ENCODE results near the gene MRPS18C.
"Not testable (repeated sequence)": the region's sequence is repeated elsewhere in the genome, so short reads cannot be mapped to it uniquely, and the experiment has no call there.

The MRPS18C gene

DNA sequence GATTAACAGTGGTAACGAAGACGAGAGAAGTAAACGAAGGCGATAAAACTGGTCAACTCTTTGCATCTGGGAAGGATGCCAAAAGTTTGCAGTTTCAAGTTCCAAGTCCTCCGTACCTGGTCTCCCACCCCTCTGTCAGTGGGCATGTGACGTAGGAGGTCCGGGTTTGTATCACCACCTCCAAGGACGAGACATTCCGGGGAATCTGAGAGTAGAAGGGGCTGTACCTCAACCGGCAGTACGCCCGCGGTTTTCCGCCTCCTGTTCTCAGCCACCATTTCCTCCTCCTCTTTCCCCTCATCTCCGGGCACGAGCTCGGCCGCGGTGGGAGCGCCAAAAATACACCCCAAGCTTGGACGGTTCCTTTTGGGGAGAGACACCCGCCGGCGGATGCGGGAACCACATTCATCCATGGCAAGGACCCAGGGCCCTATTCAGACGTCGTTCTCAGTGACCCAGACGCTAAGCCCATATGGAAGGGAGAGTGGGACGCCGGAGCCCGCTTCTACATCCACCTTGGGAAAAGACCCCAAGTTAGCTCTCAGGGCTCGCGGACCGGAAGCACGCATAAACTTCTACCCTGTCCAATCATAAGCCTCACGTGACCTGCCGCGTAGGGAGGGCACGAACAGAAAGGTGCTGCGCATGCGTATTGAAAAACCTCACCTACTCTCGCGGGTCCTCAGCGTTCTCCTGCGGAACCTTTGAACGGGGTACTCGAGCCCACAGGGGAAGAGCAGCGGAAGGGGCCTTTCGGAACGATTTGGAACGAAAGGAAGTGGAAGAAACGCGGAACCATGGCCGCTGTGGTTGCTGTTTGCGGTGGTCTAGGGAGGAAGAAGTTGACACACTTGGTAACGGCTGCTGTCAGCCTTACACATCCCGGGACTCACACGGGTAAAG is at the start of gene MRPS18C, which contains the start of gene HELQ:
MRPS18C (plus strand) TSS at position 778 of the 903 bp plus-strand sequence; CDS start at position 798, 20 bp downstream.
HELQ (minus strand) TSS at position 543 of the 903 bp plus-strand sequence; CDS start at position 413, 130 bp downstream.
- DNase-seq: peak; percentile 99

DNA sequence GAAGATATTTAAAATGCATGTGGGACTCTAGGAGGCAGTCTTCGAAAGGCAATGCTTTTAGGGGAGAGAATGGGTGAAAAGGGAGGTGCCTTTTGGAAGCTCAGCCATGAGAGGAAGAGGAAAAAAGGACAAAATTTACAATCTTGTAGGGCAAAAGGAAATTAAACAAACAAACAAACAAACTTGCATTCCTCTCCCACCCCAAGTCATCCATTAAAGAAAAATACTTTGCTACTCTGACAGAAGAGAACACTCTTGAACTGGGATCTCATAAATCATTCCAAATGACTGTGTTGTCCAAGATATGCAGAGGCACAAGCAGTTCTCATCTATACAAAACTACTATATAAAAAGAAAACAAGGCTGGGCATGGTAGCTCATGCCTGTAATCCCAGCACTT is 47.0 kb upstream of the MRPS18C start:
- no peak for DNase-seq

DNA sequence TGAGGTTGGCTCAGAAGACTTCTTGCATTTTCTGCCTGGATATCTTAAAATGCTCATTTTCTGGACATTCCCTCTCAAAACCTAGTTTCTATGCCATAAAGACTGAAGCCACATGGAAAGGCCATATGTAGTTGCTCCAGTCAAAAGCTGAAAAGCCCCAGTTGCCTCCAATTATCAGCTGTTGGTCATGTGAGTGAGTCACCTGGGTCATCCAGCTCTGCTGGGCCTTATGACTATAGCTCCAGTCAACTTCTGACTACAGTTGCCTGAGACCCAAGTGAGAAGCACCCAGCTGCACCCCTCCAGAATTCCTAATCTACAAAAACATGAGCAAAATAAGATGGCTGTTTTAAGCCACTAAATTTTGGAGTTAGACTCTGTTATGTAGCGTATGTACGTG is 42.2 kb upstream of the MRPS18C start:
- DNase-seq: no peak

DNA sequence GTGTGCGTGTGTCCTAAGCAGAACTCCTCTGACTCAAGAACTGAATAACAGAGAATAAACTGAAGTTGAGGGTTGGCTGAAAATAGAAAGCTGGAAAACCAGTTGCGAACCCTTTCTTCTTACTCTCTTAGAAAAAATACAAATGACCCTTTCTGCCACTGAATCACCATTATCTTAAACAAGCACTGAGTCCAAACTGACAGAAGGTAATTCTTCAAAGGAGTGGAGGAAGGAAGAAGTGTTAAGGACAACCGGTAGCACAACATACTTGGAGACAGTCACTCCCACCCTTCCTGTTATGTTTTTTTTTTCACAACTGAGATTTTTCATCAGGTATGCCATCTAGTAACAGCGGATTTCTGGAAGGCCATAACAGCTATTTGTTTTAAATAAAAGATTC is 38.3 kb upstream of the MRPS18C start:
- no peak for DNase-seq

DNA sequence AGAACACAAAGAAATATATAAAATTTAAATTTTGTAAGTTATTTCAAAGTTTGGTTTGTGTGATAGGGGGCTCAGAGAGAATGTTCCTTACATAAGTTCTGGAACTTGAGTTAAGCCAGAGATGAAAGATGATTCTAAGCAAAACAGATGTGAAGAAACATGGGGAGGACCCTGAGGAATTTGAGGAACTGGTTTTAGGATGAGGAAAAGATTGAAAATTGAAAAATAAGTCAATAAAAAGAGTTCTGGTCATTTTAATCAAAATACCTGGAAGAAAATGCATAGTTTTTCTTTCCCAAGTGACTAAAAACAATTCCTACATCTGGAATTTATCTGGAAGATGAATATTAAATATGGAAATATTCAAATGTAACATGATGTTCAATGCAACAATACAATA is 37.6 kb upstream of the MRPS18C start:
- no peak for DNase-seq

DNA sequence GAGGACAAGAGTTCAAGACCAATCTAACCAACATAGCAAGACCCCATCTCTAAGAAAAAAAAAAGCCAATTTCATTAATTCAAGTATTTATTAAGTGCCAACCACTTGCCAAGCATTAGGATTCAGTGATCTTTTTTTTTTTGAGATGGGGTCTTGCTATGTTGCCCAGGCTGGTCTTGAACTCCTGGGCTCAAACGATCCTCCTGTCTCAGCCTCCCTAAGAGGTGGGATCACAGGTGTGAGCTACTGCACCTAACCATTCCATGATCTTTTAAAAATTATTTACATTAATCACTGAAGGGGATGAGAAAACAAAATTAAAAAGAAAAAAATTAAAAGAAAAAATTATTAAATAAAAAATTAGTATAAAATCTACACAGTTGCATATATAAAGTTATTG is 24.7 kb upstream of the MRPS18C start:
- no peak for DNase-seq

DNA sequence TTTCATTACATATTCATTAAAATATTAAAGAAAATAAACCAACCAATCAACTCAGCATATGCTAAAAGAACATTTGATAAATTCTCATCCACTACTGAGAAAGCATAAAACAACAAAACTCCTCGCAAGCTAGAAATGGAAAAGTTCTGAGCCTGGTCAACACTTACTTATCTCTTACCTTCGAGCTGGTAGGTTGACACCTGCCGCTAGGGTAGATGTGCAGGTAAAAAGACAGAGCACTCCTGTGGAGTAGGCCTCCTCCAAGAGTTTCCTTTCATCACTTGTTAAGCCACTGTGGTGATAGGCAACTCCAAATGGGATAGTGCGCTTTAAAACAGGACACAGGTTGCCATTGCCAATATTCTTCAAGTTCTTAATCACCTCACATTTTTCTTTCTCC is 19.2 kb upstream of the MRPS18C start:
- no peak for DNase-seq

DNA sequence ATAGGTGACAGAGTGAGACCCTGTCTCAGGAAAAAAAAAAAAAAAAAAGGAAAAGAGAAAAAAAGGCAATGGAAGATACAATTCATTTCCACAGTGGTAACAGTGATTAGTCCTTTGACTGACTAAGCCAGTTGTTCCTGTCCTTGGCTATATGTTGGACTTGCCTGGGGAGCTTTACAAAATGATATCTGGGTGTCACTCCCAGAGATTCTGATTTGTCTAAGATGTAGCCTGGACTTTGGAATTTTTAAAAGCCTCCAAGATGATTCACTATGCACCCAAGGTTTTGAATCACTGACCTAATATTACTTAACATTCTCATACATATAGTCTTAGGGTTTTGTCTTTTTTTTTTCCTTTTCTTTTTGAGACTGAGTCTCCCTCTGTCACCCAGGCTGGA is 17.1 kb upstream of the MRPS18C start:
- no peak for DNase-seq

DNA sequence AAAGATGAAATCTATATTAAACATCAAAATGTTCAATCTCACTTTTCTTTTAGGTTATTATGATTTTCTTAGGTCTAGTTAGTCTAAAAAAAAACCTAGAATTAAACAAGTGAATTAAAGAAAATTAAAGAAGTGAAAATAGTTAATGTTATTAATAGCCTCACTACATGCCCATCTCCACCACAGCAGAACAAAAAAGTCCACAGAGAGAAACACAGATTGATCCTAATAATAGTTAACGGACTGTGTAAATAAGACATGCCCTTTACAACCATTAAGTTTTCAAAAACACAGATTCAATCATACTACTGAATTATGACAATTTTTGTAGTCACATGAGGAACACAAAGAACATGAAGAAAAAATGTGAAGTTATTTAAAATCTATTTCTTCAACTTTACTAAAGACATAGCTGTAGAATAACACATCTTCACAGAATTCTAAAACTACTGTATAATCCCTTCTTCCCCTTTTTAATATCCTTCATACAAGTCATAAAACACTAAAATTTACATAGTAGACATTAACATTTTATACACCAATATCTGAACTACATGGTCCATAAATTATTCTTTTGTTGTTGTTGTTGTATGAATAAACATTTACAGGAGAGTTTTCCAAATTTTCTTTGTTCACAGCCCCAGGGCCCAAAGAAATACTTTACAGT is 15.6 kb upstream of the MRPS18C start:
- no peak for DNase-seq

DNA sequence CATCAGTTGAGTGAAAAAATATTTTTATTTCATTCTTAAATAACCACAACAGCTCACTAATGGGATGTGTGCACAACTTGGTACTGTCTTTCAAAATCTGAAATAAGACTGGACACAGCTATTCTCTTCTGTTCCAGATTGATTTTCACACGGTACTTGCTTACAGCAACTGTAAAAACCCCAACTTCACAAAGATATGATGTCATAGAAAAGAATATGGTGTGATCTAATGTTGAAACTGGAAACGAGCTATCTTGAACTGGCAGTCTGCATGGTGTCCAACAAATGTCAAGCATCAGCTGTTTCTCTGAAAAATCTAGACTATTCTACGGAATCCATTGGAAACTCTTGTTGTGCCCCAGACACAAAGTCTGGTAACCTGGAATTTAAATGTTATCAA is 15.0 kb upstream of the MRPS18C start:
- no peak for DNase-seq

DNA sequence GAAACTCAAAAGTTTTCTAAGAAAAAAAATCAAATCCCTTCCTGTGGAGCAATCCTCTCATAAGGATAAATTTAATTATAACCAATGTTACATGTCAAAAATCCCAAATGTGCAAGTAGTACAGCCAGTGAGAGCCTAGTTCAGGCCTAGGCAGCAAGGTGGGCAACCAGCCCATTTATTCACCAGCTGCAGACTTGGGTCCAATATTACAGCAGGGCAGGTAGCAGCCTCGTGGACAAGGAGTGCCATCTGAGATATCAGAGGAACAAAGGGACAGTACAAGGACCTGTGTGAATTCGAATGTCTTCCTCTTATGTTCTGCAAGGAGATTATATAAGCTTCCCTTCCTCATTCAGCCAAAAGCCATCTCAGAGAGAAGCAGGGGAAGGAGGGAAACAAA is 6.8 kb upstream of the MRPS18C start:
- no peak for DNase-seq

DNA sequence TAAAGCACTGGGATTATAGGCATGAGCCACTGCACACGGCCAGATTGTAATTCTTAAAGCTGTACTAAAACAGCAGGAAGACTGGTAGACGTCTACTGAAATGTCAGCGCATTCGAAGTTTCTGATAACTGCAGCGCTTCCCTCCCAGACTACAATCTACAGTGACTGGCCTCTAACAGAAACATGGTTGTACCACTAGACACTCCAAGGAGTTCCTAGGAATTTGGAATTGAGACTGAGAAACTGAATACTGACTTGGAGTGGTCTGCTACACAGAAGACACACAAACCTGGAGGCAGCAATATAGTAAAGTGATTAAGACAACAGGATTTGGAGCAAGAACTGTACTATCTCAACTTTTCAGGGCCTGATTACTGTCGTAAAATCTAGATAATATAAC is 1.2 kb upstream of the MRPS18C start:
- no peak for DNase-seq

DNA sequence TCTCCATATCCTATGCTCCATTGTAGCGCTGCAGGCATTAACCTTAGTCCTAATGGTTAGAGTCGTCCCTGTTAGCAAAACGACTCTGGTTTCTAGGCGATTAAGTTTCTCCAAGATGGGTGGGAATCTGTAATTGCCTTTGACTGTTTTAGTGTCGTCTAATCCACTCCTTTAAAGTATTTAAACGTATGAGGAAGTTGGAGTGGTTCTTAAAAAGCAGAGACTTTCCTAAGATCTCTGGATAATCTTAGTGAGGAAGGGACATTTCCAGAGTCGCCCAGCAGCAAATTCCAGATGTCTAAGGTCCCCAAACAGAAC is 285 bp downstream of the MRPS18C start:
- no peak for DNase-seq

DNA sequence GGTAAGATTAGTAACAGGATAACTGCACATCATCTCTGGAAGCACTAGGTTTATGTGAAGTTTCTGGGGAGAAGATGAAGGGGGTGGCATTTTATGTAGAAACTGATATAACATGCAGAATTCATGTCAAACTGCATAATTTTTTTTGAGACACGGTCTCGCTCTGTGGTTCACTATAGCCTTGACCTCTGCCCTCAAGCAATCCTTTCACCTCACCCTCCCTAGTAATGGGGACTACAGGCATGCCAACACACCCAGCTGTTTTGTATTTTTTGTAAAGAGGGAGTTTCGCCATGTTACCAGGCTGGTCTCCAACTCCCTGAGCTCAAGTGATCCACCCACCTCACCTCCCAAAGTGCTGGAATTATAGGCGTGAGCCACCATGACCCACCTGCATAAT is 17.6 kb downstream of the MRPS18C start:
- DNase-seq: no peak

DNA sequence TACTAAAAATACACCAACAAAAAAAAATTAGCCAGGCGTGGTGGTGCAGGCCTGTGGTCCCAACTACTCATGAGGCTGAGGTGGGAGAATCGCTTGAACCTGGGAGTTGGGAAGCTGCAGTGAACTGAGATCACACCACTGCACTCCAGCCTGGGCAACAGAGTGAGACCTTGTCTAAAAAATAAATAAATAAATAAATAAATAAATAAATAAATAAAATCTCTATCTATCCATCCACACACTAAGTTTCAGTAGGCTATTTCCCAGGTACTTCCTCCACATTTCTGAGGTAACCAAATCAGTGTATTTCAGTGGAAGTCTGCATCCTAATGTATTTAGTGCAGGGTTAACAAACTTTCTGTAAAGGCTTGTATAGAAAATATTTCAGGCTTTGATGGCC is 18.1 kb downstream of the MRPS18C start:
- no peak for DNase-seq

DNA sequence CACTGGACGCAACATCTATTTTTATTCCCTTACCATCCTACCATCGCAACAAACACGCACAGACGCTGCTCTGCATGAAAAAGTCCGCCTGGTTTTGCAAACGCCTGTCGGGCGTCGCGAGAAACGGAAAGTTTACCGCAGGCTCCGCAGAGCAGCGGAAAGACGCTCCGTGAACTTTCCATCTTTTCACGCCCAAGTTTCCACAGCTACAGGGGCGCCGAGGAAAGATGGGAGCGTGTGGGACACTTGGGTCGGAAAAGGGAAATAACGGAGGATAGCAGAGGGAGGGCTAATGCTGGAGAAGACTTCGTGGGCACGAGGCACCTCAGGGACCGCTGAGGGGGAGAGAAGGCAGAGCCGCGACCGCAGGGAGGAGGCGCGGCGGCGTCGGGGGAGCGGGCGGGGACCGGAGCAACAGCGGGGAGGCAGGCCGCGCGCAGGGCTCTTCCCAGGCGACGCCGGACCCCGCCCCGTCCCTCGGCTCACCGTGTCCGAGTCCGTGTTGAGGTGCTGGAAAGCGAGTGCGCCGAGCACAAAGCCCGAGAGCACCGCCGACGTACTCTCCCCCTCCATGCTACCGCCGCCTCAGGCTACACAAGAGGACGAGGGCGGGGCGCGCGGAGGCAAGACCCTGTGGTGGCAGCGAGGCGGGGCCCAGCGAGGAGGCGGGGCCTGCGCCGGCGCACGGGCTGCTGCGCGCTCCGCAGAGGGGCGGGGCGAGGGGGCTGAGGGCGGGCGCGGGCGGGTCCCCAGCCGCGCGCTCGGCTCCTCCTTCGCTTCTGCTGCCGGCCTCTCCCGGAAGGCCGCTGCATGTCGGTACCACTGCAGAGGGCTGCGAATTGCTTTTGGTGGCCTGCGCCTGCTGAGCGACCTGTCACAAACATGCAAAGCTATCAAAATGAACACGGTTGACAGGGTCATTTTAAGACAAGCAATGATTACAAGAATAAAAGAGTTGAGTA is 28.9 kb downstream of the MRPS18C start, which contains the start of gene ABRAXAS1:
ABRAXAS1 (minus strand) TSS at position 601 of the 962 bp plus-strand sequence; CDS start at position 573, 28 bp downstream.
- DNase-seq: peak; percentile 89

DNA sequence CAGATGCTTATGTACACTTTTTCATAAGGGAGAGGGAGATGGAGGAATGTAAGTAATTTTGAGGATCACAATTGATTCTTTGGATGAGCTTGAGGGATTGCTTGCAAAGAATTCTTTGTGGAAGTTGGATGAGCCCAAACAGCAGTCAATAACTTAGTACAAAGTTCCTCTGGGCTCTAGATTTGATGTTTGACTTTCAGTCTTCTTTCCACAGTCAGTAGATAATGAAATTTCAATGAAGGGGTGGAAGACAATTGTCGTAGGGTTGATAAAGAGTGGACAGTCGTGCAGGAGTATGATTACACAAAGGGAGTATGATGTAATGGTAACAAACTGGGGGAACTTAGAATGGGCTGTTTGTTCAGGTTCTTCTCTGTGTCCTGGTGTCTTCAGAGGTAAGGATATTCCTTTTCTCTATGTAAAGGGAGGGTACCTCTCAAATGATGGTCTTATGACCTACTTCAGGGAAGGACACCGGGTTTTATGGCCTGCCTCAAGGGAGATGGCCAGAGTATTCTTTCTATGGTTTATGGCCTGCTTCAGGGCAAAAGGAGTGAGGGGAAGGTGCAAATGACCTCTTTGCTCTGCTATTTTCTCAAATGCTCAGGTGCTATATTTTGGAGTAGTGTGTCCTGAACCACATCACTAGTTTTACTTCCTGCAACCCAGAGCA is 30.7 kb downstream of the MRPS18C start:
- DNase-seq: no peak

DNA sequence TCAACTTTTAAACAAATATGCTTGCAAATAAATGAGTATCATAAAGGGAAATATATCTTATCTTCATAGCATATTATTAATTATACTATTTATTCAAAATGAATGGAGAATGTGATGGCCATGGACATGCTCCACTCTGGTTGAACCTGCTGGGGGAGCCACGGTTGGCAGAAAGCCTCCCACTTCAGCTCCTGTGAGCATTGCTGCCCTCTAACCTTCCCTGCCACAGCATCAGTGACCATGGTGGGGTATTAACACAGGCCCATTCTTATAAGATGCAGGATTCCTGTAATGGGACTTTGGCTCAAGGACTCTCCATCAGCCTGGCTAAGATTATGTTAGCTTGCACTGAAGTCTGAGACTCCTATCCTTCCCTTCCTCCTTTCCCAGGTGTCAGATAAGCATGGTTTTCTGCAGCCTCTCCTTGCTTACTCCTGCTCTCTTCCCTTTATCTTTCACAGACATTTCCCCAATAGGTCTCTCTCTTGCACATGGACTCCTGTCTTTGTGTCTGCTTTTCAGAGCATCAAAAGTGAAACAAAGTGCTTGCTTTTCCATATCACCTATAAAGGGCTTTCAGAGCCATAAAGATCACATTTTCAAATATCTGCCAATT is 34.0 kb downstream of the MRPS18C start:
- DNase-seq: no peak

DNA sequence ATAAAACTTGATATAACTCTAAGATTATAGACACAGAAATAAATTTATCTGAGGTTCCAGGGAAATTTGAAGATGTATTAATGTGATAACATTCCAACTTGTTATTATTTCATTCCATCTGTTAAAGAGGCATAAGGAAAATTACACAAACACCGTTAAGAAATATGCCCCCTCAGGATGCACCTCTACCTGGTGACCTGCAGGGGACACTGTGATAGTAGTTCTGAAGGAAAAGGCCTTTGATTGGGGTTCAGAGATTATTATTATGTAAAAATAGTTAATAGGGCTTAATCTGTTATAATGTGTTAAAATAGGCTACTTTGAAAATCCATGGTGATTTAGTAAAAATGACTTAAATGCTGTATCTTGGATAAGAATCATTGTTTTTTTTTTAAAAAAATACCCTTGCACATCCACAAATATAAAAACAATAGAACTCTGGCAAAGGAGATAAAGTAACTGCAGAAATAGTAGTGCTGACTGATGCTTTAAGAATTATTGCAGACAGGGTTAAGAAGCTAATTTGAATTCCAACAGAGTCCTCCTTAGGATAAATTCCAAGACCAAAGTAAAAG is 35.1 kb downstream of the MRPS18C start:
- no peak for DNase-seq

DNA sequence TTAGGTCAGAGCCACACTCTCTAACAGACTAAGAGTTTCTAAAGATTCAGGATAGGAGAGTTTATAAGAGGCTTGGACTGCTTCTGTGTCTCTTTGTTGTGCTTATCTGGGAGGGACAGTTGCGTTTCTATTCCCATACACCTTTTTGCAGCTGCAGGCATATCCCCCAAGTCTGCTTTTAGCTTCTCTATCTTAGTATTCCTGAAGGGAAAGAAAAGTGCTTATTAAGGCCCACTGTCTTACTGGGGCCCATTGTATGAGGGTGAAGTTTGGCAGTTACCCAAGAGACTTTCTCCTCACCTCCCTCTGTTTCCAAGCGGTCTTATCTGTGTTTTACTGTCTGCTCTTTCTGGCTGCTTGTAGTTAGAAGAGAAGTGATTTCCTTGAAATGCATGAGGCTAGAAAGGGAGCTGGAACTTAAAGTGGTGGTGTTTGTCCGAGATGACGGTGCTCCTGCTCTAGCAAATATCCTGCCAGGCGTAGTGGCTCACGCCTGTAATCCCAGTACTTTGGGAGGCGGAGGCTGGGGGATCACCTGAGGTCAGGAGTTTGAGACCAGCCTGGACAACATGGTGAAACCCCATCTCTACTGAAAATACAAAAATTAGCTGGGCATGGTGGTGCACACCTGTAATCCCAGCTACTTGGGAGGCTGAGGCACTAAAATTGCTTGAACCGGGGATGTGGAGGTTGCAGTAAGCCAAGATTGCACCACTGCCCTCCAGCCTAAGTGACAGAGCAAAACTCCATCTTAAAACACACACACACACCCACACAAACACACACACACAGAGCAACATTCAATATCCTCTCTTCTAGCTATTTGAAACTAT is 40.4 kb downstream of the MRPS18C start:
- DNase-seq: not testable (repeated sequence)

DNA sequence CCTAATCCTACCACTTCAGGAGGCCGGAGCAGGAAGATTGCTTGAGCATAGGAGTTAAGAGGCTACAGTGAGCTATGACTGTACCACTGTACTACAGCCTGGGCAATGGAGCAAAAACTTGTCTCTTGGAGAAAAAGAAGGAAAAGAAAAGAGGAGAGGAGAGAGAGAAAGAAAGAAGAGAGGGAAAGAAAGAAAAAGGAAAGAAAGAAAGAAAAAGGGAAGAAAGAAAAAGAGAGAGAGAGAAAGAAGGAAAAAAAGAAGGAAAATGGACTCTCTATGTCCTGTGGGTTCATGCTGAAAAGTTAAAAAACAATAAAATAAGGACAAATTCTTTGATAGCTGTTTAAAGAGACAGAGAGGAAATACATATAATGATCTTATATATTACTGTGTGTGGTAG is 42.3 kb downstream of the MRPS18C start:
- no peak for DNase-seq

Data from NCI-H1092 (cell line).